Chondrocyte (in vitro differentiated cells): Measurements from ENCODE around the gene PLCH1. TPM values are rescaled to one million over a fixed set of nuclear protein-coding genes. Genes with fewer than 3 reads are reported as not detected.

ENCODE experiments used
- DNase-seq: peaks from one replicate; pipeline ENCODE4 v3.0.0; 2021; ENCODE audit warnings: mixed read lengths, low spot score
- H3K27ac Mint-ChIP-seq: one replicate; pipeline ENCODE4 v1.8.0; 2021; ENCODE audit warnings: mild to moderate bottlenecking, moderate library complexity, mixed read lengths; ENCODE audit not compliant: unreplicated experiment
- H3K27me3 Mint-ChIP-seq: 2 replicates; pipeline ENCODE4 v1.8.0; 2021; ENCODE audit warnings: low read depth, mixed read lengths
- H3K36me3 Mint-ChIP-seq: 2 replicates; pipeline ENCODE4 v1.8.0; 2021; ENCODE audit warnings: low read depth, mixed read lengths
- H3K4me1 Mint-ChIP-seq: 2 replicates; pipeline ENCODE4 v1.8.0; 2021; ENCODE audit warnings: low read depth, mild to moderate bottlenecking, mixed read lengths
- H3K4me3 Mint-ChIP-seq: one replicate; pipeline ENCODE4 v1.8.0; 2021; ENCODE audit warnings: mild to moderate bottlenecking, moderate library complexity, mixed read lengths; ENCODE audit not compliant: unreplicated experiment
- H3K9me3 Mint-ChIP-seq: 2 replicates; pipeline ENCODE4 v1.8.0; 2021; ENCODE audit warnings: low read depth, mixed read lengths
- total RNA-seq: library from RNA; stranded (reverse); gene quantifications from 3 replicates; pipeline ENCODE4 v1.2.1, GENCODE V29; 2021
- TF ChIP-seq, protein P1 (sequence below): fragments of 200-600 bp; sonication (generic); IDR thresholded peaks from 2 replicates; pipeline ENCODE4 v1.5.0; 2021; ENCODE audit warnings: antibody characterized with exemption, mild to moderate bottlenecking, moderate library complexity

PLCH1 gene
- total RNA-seq, 1 donor from 2014 or later: 0.17 TPM

- H3K27me3 Mint-ChIP-seq: peaks cover 35% of the 10 kb centered on the region
- H3K4me3 Mint-ChIP-seq: no peak overlapping the region
- TF ChIP-seq, protein P1, sequence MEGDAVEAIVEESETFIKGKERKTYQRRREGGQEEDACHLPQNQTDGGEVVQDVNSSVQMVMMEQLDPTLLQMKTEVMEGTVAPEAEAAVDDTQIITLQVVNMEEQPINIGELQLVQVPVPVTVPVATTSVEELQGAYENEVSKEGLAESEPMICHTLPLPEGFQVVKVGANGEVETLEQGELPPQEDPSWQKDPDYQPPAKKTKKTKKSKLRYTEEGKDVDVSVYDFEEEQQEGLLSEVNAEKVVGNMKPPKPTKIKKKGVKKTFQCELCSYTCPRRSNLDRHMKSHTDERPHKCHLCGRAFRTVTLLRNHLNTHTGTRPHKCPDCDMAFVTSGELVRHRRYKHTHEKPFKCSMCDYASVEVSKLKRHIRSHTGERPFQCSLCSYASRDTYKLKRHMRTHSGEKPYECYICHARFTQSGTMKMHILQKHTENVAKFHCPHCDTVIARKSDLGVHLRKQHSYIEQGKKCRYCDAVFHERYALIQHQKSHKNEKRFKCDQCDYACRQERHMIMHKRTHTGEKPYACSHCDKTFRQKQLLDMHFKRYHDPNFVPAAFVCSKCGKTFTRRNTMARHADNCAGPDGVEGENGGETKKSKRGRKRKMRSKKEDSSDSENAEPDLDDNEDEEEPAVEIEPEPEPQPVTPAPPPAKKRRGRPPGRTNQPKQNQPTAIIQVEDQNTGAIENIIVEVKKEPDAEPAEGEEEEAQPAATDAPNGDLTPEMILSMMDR: no peak
- no peak for DNase-seq
- H3K4me1 Mint-ChIP-seq: peaks cover 20% of the 10 kb centered on the region
- no peaks in the 10 kb centered on the region for H3K36me3 Mint-ChIP-seq
- no peak overlapping the region for H3K27ac Mint-ChIP-seq
- H3K9me3 Mint-ChIP-seq: no peaks in the 10 kb centered on the region
These were observed 3.8 kb downstream of the PLCH1 start for GRCh38 chr3:155741101-155741500.

- Mint-ChIP-seq H3K27me3 (peaks cover 28% of the 10 kb centered on the region), H3K36me3 (no peaks in the 10 kb centered on the region), H3K27ac (no peak overlapping the region), H3K4me1 (peaks cover 5% of the 10 kb centered on the region), H3K4me3 (no peak overlapping the region), H3K9me3 (no peaks in the 10 kb centered on the region)
- DNase-seq: no peak
- TF ChIP-seq, protein P1: peak; percentile 38
These were observed 5.7 kb downstream of the PLCH1 start for GRCh38 chr3:155739154-155739553.

GRCh38 chr3:155738580-155739076 is 6.2 kb downstream of the PLCH1 start:
- Mint-ChIP-seq H3K9me3 (no peaks in the 10 kb centered on the region), H3K4me1 (peaks cover 2% of the 10 kb centered on the region), H3K27me3 (peaks cover 29% of the 10 kb centered on the region), H3K27ac (no peak overlapping the region), H3K36me3 (no peaks in the 10 kb centered on the region), H3K4me3 (no peak overlapping the region)
- no peak for DNase-seq
- TF ChIP-seq, protein P1: no peak

DNA sequence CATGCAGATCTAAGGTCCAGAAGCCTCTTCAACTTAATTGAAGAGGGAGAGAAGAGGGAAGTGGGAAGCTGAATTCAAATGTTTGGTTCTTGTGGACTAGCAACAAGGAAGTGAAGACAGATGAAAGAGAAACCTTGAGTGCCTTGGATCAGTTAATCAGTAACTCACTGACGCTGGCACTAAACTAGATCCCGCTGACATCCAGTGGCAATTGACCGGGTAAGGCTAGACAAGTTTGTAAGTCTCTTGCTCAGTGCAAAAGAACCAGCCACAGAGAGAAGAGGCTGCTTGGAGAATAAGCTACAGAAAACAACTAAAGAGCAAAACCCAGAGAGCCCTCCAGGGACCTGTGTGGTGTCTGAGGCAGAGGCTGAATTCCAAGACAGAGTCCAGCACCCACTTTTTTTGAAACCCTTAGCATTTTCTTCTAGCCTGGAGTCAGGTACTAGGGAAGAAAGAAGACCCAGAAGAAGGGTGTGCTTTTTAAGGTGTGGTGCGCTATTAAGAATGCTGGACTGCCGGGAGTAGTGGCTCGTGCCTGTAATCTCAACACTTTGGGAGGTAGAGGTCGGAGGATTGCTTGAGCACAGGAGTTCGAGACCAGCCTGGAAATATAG is 6.9 kb downstream of the PLCH1 start:
- H3K27ac Mint-ChIP-seq: no peak overlapping the region
- DNase-seq: no peak
- H3K4me1 Mint-ChIP-seq: no peaks in the 10 kb centered on the region
- TF ChIP-seq, protein P1: no peak
- H3K4me3 Mint-ChIP-seq: no peak overlapping the region
- no peaks in the 10 kb centered on the region for H3K9me3 Mint-ChIP-seq
- no peaks in the 10 kb centered on the region for H3K36me3 Mint-ChIP-seq
- H3K27me3 Mint-ChIP-seq: peaks cover 24% of the 10 kb centered on the region

- no peak for DNase-seq
- Mint-ChIP-seq H3K4me1 (no peaks in the 10 kb centered on the region), H3K9me3 (no peaks in the 10 kb centered on the region), H3K27ac (no peak overlapping the region), H3K4me3 (no peak overlapping the region), H3K27me3 (peaks cover 17% of the 10 kb centered on the region), H3K36me3 (no peaks in the 10 kb centered on the region)
- TF ChIP-seq, protein P1: no peak
These were observed 8.5 kb downstream of the PLCH1 start for GRCh38 chr3:155736381-155736780.
